Lower leg skin (tissue), 4 donors: ENCODE data around the gene RUNX2. TPM values are rescaled to one million over a fixed set of nuclear protein-coding genes. Genes with fewer than 3 reads are reported as not detected.
A peak's percentile ranks its signal among the peaks of the same experiment; 100 is the strongest.

Experiments
- DNase-seq, 2 donors: peaks; one replicate each; pipeline ENCODE4 v3.0.0-alpha.2; 2019; ENCODE audit warnings: low spot score in 2 of 2
- H3K4me3 ChIP-seq: fragments of 200-600 bp; sonication (generic); 2 replicates; pipeline ENCODE4 v1.5.1; 2017; ENCODE audit warnings: mild to moderate bottlenecking, low read depth; ENCODE audit not compliant: poor library complexity, severe bottlenecking
- POLR2A ChIP-seq, 2 donors: fragments of 450-650 bp; IDR thresholded peaks; one replicate each; pipeline ENCODE4 v1.6.1; 2016 to 2017; ENCODE audit warnings: antibody characterized with exemption in 2 of 2, mild to moderate bottlenecking in 1 of 2, moderate library complexity in 1 of 2
- WGBS, 2 donors: methylation state at CpG; one replicate each; pipeline ENCODE4 v1.1.5; 2018; 5-methylcytosine and 5-hydroxymethylcytosine counted together
- intact Hi-C: fragments of 100-400 bp; cut with DNase I; formaldehyde crosslinking; loops from one replicate; pipeline ENCODE4 v1.15.0; 2023; ENCODE audit warnings: low total_unique reads
- total RNA-seq, 4 donors: library from RNA; depleted of rRNA; stranded (reverse); fragments of >200 nt; gene quantifications; one replicate each; pipeline ENCODE4 v1.1.0, GENCODE V29; 2016
- TF ChIP-seq, protein P1 (sequence below), 3 donors: fragments of 450-650 bp; IDR thresholded peaks; one replicate each; pipeline ENCODE4 v1.5.1; 2016; ENCODE audit warnings: antibody characterized with exemption in 3 of 3, mild to moderate bottlenecking in 3 of 3, moderate library complexity in 2 of 3

Gene RUNX2
- total RNA-seq, 4 donors from 2014 or later, result 1.8 to 4.8 (median 3.1) TPM

DNA sequence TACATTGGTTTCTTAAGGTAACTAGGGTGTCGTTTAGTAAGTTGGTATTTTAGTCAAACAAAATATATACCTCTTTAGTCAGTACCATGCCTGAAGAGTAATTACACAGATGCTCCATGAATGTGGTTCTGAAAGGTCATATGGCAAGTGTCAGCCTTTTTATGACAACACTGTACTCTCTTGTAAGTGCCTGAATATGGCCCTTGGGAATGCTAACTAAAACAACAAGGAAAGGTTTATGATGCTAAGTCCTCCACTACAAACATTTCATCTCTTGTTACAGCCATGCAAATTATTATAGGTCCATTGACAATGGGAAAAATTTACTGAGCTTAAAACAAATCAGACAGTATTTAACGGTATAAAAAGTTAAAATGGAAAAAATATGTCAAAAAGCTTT, 88.6 kb downstream of the RUNX2 start:
- no peak for DNase-seq
- intact Hi-C loops, result no loop called here
- WGBS, 2 donors, result 72 to 73% methylated on average over 2 of the region's 2 CpGs
- H3K4me3 ChIP-seq, result no peak overlapping the region
- TF ChIP-seq POLR2A (IDR thresholded peaks at IDR 0.05), result no peak
- TF ChIP-seq, protein P1, sequence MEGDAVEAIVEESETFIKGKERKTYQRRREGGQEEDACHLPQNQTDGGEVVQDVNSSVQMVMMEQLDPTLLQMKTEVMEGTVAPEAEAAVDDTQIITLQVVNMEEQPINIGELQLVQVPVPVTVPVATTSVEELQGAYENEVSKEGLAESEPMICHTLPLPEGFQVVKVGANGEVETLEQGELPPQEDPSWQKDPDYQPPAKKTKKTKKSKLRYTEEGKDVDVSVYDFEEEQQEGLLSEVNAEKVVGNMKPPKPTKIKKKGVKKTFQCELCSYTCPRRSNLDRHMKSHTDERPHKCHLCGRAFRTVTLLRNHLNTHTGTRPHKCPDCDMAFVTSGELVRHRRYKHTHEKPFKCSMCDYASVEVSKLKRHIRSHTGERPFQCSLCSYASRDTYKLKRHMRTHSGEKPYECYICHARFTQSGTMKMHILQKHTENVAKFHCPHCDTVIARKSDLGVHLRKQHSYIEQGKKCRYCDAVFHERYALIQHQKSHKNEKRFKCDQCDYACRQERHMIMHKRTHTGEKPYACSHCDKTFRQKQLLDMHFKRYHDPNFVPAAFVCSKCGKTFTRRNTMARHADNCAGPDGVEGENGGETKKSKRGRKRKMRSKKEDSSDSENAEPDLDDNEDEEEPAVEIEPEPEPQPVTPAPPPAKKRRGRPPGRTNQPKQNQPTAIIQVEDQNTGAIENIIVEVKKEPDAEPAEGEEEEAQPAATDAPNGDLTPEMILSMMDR (IDR thresholded peaks at IDR 0.05), result no peak

DNA sequence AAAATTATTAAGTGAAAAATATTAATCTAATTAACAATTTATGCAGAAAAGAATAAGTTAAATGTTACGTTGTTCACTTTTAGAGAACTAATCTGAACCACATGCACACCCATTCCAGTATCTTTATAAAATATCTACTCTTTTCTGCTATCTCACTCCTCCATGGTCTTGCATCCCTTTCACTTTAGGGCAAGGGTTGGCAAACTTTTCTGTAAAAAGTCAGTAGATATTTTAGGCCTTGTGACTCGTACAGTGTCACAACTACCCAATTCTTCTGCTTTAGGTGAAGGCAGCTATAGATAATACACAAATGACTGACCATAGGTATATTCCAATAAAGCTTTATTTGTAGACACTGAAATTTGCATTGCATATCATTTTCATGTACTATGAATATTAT, 89.3 kb downstream of the RUNX2 start:
- H3K4me3 ChIP-seq, result no peak overlapping the region
- WGBS, 2 donors, result 82 to 87% methylated on average over 2 of the region's 2 CpGs
- DNase-seq, result no peak
- intact Hi-C loops, result no loop called here
- no peak for TF ChIP-seq POLR2A (IDR thresholded peaks at IDR 0.05)
- TF ChIP-seq, protein P1 (IDR thresholded peaks at IDR 0.05), result no peak

DNA sequence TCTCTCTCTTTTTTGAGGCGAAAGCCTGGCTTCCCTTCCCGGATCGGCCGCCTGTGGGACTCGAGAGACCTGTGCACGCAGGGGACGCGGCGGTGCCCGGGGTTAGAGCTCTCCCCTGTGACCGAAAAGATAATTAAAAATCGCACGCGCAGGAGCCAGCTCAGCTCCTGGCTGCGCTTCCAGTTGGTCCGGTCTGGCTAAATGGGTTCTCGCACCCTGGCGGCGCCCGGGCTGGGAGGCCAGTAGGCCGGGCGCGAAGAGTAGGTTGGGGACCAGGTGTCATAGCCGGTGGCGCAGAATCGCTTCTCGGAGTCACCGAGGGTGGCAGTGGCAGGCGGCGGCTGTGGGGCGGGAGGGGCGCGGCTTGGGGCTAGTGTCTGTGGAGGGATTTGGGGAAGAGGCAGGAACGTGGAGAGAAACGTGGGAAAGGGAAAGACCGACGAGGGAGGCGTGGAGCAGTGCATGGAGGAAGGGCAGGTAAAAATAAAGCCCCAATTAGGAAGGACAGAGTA, 91.5 kb downstream of the RUNX2 start:
- 7 to 15% methylated on average over 38 of the region's 38 CpGs for WGBS, 2 donors
- H3K4me3 ChIP-seq, result no peak overlapping the region
- TF ChIP-seq, protein P1 (IDR thresholded peaks at IDR 0.05), result no peak
- TF ChIP-seq POLR2A (IDR thresholded peaks at IDR 0.05), result no peak
- DNase-seq, result peak in 1 of 2 donors; percentile 87
- intact Hi-C loops, result loop anchor here (10.0 kb wide), 1 partner anchor 295 kb away; no protein-coding TSS in a partner anchor

DNA sequence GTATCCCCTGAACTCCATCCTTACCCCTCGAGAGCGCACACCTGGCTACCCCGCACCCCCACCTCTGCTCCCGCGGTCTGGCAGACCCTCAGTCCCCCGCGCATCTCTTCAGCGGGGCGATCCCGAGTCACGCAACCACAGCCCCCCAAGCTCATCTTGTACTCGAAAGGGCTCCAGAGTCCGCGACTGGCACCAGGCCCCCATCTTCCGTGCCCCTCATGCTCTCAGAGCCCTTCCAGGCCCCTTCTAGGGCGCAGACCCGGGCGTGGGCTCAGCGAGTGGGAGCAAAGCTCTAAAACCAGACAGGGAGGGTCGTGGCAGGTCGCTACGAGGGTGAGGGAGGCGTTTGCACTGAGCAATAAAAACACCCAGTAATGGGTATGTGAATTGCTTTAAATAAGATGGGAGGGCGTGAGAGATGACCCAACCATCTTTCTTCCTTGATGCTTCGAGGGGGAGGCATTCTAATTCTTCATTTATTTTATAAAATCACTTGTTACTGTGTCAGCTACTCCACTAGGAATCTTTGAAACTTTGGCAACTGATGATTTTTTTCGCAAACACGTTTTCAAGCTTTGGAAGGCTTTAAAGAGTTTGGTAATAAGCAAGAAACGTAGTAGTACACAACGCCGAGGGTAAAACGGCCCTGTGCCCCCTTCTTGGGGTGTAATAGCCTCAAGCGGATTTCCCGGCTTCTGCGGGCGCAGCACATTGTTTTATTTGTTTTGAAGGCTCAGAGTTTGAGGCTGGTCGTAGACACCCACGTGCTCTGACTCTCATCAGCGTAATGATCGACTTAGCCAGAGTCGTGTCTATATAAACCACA, 92.2 kb downstream of the RUNX2 start:
- TF ChIP-seq, protein P1 (IDR thresholded peaks at IDR 0.05), result no peak
- TF ChIP-seq POLR2A (IDR thresholded peaks at IDR 0.05), result no peak
- intact Hi-C loops, result loop anchor here (10.0 kb wide), 1 partner anchor 295 kb away; no protein-coding TSS in a partner anchor
- 15 to 23% methylated on average over 40 of the region's 40 CpGs for WGBS, 2 donors
- DNase-seq, result peak in 1 of 2 donors; percentile 84
- H3K4me3 ChIP-seq, result no peak overlapping the region

DNA sequence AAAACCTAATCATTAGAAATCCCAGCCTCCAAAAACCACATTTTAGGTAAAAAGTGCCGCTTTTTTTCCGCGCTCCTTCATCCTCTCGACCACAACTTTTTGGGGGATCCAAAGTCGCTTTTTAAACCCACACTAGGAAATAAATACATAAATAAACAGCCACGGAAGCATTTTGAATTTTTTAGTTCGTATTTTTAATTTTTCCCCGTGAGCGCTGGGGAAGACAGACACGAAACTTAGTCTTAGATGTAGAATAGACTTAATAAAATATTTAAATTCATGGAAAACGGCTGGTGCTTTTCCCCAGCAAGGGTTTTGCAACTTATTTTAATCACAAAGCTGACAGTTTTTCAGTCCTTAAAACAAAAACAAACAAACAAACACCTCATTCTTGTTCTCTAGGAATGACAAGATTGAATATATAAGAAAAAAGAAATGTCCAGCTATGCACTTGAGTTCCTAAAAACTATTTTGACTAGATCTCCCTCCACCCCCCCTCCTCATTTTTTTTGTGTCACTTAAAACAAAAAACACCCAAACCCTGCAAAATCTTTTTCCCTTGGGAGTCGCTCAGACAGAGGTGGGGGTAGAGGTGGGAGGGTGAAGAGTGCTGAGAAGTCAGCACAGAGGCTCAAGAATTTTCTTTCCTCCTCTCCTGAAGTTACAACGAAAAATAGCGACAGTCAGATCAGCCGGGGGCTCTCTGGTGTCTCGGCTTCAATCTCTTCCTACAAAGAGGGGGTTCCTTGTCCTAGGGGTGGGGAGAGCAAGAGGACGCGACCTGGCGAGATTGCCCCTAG, 93.0 kb downstream of the RUNX2 start:
- WGBS, 2 donors, result 13 to 18% methylated on average over 19 of the region's 19 CpGs
- intact Hi-C loops, result loop anchor here (10.0 kb wide), 1 partner anchor 294 kb away; no protein-coding TSS in a partner anchor

More for the DNA sequence above, 93.0 kb downstream of the RUNX2 start:
- DNase-seq, result no peak
- TF ChIP-seq POLR2A (IDR thresholded peaks at IDR 0.05), result no peak
- TF ChIP-seq, protein P1 (IDR thresholded peaks at IDR 0.05), result no peak
- peak overlapping the region; percentile 47 for H3K4me3 ChIP-seq
